Lower leg skin (tissue), 4 donors: ENCODE measurements around the gene PTPN2. TPM values are rescaled to one million over a fixed set of nuclear protein-coding genes. Genes with fewer than 3 reads are reported as not detected.

ENCODE experiments used
- DNase-seq, 2 donors: peaks; one replicate each; pipeline ENCODE4 v3.0.0-alpha.2; 2019; ENCODE audit warnings: low spot score in 2 of 2
- H3K4me3 ChIP-seq: fragments of 200-600 bp; sonication (generic); 2 replicates; pipeline ENCODE4 v1.5.1; 2017; ENCODE audit warnings: mild to moderate bottlenecking, low read depth; ENCODE audit not compliant: poor library complexity, severe bottlenecking
- CTCF ChIP-seq, 3 donors: fragments of 450-650 bp; IDR thresholded peaks; one replicate each; pipeline ENCODE4 v1.5.1; 2016; ENCODE audit warnings: antibody characterized with exemption in 3 of 3, mild to moderate bottlenecking in 3 of 3, moderate library complexity in 2 of 3
- POLR2A ChIP-seq, 2 donors: fragments of 450-650 bp; IDR thresholded peaks; one replicate each; pipeline ENCODE4 v1.6.1; 2016 to 2017; ENCODE audit warnings: antibody characterized with exemption in 2 of 2, mild to moderate bottlenecking in 1 of 2, moderate library complexity in 1 of 2
- WGBS, 2 donors: methylation state at CpG; one replicate each; pipeline ENCODE4 v1.1.5; 2018; 5-methylcytosine and 5-hydroxymethylcytosine counted together
- intact Hi-C: fragments of 100-400 bp; cut with DNase I; formaldehyde crosslinking; loops from one replicate; pipeline ENCODE4 v1.15.0; 2023; ENCODE audit warnings: low total_unique reads
- total RNA-seq, 4 donors: library from RNA; depleted of rRNA; stranded (reverse); fragments of >200 nt; gene quantifications; one replicate each; pipeline ENCODE4 v1.1.0, GENCODE V29; 2016

The PTPN2 gene
- total RNA-seq, 4 donors from 2014 or later: 26.0 to 53.2 (median 40.4) TPM

GRCh38 chr18:12911025-12911928 lies 27.2 kb upstream of the PTPN2 start:
- intact Hi-C loops: no loop called here
- 16% methylated on average over 46 to 52 of the region's 75 CpGs for WGBS, 2 donors
- H3K4me3 ChIP-seq: no peak overlapping the region
- no peak for TF ChIP-seq POLR2A (IDR thresholded peaks at IDR 0.05)
- no peak for TF ChIP-seq CTCF (IDR thresholded peaks at IDR 0.05)
- DNase-seq: peak in 1 of 2 donors; percentile 85

GRCh38 chr18:12908706-12909105 lies 24.7 kb upstream of the PTPN2 start:
- no peak for DNase-seq
- H3K4me3 ChIP-seq: no peak overlapping the region
- intact Hi-C loops: no loop called here
- 62 to 63% methylated on average over 4 of the region's 4 CpGs for WGBS, 2 donors
- TF ChIP-seq POLR2A (IDR thresholded peaks at IDR 0.05) (no peak), CTCF (IDR thresholded peaks at IDR 0.05) (no peak)

DNA sequence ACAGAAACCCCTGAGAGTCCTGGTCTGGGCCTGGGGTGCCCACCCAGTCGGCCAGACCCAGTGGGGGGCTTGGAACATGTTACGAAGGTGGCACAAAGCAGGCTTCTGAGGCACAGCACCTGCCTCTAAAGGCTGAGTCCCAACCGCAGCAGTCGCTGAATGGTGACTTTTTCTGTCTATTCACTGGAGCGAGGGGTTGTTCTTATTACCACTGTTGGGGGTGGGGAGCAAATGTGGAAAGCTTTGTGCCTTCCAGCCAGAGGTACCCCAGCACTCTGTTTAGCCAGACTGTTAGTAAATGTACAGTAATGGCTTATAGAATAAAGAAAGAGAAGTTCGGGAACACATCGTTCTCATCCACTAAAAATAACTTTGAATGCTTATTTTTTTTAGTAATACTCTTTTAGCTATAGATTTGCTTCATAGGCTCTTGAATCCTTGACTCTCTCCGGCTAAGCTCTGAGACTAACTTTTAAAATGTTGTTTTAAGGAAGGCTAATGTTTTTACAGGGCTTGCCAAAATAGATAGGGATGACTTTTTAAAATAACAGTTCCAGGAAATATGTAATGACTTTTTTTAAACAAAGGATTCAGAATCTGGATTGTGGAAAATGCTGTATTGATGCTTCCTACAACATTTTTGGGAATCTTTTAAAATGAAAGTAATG lies 23.4 kb upstream of the PTPN2 start:
- WGBS, 2 donors: 57 to 60% methylated on average over 7 to 8 of the region's 8 CpGs
- intact Hi-C loops: no loop called here
- TF ChIP-seq POLR2A (IDR thresholded peaks at IDR 0.05) (no peak), CTCF (IDR thresholded peaks at IDR 0.05) (no peak)
- no peak for DNase-seq
- no peak overlapping the region for H3K4me3 ChIP-seq

DNA sequence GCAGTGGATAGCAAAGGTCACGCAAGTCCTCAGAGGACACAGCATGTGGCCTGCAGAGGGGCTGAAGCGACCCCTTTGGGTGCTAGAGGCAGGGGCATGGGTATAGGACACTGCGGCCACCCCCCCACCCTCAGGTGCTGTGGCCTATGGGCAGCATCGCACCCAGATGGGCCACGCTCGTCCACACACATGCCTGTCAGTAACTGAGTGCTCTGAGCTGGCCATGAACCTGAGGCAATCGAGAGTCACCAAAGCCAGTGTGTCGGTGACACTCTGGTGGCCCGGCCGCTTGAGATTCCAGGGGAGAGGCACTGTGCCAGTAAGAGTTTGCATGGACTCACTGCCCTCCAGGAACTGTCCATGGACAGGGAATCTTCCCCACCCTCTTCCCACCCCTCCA lies 22.7 kb upstream of the PTPN2 start:
- 85 to 89% methylated on average over 10 of the region's 10 CpGs for WGBS, 2 donors
- intact Hi-C loops: no loop called here
- TF ChIP-seq CTCF (IDR thresholded peaks at IDR 0.05) (no peak), POLR2A (IDR thresholded peaks at IDR 0.05) (no peak)
- no peak for DNase-seq
- no peak overlapping the region for H3K4me3 ChIP-seq

GRCh38 chr18:12906119-12906518 lies 22.1 kb upstream of the PTPN2 start:
- 88 to 90% methylated on average over 4 of the region's 4 CpGs for WGBS, 2 donors
- no peak for DNase-seq
- no peak for TF ChIP-seq POLR2A (IDR thresholded peaks at IDR 0.05)
- no peak for TF ChIP-seq CTCF (IDR thresholded peaks at IDR 0.05)
- no peak overlapping the region for H3K4me3 ChIP-seq
- intact Hi-C loops: no loop called here
